A673 (cell line): Measurements from ENCODE around the gene C5orf58. TPM values are rescaled to one million over a fixed set of nuclear protein-coding genes. Genes with fewer than 3 reads are reported as not detected.

Source experiments
- BruUV-seq: library from RNA; stranded (reverse); fragments of 400-500 nt; replicated peaks from 2 replicates; lab custom pipeline; 2021; lab: Mats Ljungman, UMichigan
- CTCF ChIA-PET: fragments of 300-600 bp; sonication (Branson Sonifier 250); formaldehyde crosslinking; loops from one replicate; lab custom pipeline; 2022; ENCODE audit warnings: antibody characterized with exemption; lab: Charles Lee
- POLR2A ChIA-PET: fragments of 300-600 bp; sonication (Branson Sonifier 250); formaldehyde crosslinking; loops from one replicate; lab custom pipeline; 2022; ENCODE audit warnings: antibody characterized with exemption; ENCODE audit not compliant: low non-redundant PET; lab: Charles Lee
- DNase-seq: peaks from one replicate; pipeline ENCODE4 v3.0.0-alpha.2; 2015; ENCODE audit warnings: low spot score
- H3K27ac ChIP-seq: fragments of 200-600 bp; sonication (generic); 2 replicates; pipeline ENCODE4 v1.5.1; 2016; ENCODE audit warnings: mixed run types, low read depth, mild to moderate bottlenecking, mixed read lengths, antibody characterized with exemption, low read length; ENCODE audit not compliant: poor library complexity, severe bottlenecking
- H3K27me3 ChIP-seq: fragments of 200-600 bp; sonication (generic); replicated peaks from 2 replicates; pipeline ENCODE4 v1.6.1; 2017; ENCODE audit warnings: mixed run types, low read depth, mild to moderate bottlenecking, mixed read lengths, antibody characterized with exemption, low read length; ENCODE audit not compliant: insufficient read depth, poor library complexity
- H3K36me3 ChIP-seq: fragments of 200-600 bp; sonication (generic); 2 replicates; pipeline ENCODE4 v1.6.1; 2016; ENCODE audit warnings: mixed run types, mild to moderate bottlenecking, mixed read lengths, antibody characterized with exemption, low read length; ENCODE audit not compliant: insufficient read depth, poor library complexity, severe bottlenecking
- H3K4me1 ChIP-seq: fragments of 200-600 bp; sonication (generic); 2 replicates; pipeline ENCODE4 v1.6.1; 2017; ENCODE audit warnings: mixed run types, mild to moderate bottlenecking, mixed read lengths, antibody characterized with exemption, low read length; ENCODE audit not compliant: insufficient read depth, poor library complexity, severe bottlenecking
- H3K4me3 ChIP-seq: fragments of 200-600 bp; sonication (generic); 2 replicates; pipeline ENCODE4 v1.5.1; 2016; ENCODE audit warnings: low read depth, mixed run types, mild to moderate bottlenecking, mixed read lengths, low read length; ENCODE audit not compliant: poor library complexity, severe bottlenecking
- H3K9me3 ChIP-seq: fragments of 200-600 bp; sonication (generic); 2 replicates; pipeline ENCODE4 v1.6.1; 2016; ENCODE audit warnings: mixed run types, low read depth, mild to moderate bottlenecking, mixed read lengths, antibody characterized with exemption, low read length; ENCODE audit not compliant: poor library complexity, severe bottlenecking
- EZH2 ChIP-seq: fragments of 200-600 bp; sonication (generic); IDR thresholded peaks from 2 replicates; pipeline ENCODE4 v1.6.1; 2017; ENCODE audit warnings: borderline replicate concordance, low read depth, mild to moderate bottlenecking, mixed read lengths, antibody characterized with exemption, low read length; ENCODE audit not compliant: poor library complexity, severe bottlenecking
- intact Hi-C: fragments of 100-400 bp; cut with micrococcal nuclease; formaldehyde crosslinking; loops from one replicate; pipeline ENCODE4 v1.10.0; 2022; ENCODE audit not compliant: unreplicated experiment
- total RNA-seq: library from RNA; stranded (reverse); gene quantifications from 2 replicates; pipeline ENCODE4 v1.2.3, GENCODE V29; 2021
- TF ChIP-seq, protein P1 (sequence below): fragments of 300-800, 200-600 bp; sonication (generic); conservative IDR thresholded peaks from 2 replicates; pipeline ENCODE4 v1.5.1; 2017; ENCODE audit warnings: low read depth, mild to moderate bottlenecking, antibody characterized with exemption, low read length, moderate library complexity, mixed read lengths

C5orf58 gene
- total RNA-seq, 1 experiment from 2014 or later, result not detected

DNA sequence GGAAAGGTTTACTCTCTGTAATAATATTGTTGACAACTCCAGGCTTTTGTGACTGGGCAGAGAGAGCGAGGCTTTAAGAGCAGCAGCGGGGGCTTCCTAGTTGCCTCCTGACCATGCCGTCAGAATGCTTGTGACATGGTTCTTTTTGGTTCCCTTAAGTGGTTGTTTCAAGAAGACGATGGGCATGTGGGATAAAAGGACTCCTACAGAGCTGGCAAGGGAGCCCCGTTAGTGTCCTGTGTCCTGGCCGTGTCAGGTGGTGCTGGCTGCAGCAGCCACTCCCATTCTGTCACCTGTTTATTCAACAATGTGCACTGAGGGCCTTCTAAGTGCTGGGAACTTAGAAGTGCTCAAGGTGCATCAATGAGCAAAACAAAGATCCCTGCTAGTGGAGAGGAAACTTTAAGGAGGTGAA is 45.1 kb downstream of the C5orf58 start:
- Histone ChIP-seq H3K9me3 (no peaks in the 10 kb centered on the region), H3K27ac (no peak overlapping the region), H3K27me3 (no peaks in the 10 kb centered on the region), H3K4me3 (no peak overlapping the region), H3K36me3 (no peaks in the 10 kb centered on the region), H3K4me1 (no peaks in the 10 kb centered on the region)
- CTCF ChIA-PET, result no interaction called here
- TF ChIP-seq, protein P1, sequence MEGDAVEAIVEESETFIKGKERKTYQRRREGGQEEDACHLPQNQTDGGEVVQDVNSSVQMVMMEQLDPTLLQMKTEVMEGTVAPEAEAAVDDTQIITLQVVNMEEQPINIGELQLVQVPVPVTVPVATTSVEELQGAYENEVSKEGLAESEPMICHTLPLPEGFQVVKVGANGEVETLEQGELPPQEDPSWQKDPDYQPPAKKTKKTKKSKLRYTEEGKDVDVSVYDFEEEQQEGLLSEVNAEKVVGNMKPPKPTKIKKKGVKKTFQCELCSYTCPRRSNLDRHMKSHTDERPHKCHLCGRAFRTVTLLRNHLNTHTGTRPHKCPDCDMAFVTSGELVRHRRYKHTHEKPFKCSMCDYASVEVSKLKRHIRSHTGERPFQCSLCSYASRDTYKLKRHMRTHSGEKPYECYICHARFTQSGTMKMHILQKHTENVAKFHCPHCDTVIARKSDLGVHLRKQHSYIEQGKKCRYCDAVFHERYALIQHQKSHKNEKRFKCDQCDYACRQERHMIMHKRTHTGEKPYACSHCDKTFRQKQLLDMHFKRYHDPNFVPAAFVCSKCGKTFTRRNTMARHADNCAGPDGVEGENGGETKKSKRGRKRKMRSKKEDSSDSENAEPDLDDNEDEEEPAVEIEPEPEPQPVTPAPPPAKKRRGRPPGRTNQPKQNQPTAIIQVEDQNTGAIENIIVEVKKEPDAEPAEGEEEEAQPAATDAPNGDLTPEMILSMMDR, result no peak
- TF ChIP-seq EZH2, result no peak
- no TSS peak for BruUV-seq
- intact Hi-C loops, result no loop called here
- DNase-seq, result no peak
- POLR2A ChIA-PET, result no interaction called here

DNA sequence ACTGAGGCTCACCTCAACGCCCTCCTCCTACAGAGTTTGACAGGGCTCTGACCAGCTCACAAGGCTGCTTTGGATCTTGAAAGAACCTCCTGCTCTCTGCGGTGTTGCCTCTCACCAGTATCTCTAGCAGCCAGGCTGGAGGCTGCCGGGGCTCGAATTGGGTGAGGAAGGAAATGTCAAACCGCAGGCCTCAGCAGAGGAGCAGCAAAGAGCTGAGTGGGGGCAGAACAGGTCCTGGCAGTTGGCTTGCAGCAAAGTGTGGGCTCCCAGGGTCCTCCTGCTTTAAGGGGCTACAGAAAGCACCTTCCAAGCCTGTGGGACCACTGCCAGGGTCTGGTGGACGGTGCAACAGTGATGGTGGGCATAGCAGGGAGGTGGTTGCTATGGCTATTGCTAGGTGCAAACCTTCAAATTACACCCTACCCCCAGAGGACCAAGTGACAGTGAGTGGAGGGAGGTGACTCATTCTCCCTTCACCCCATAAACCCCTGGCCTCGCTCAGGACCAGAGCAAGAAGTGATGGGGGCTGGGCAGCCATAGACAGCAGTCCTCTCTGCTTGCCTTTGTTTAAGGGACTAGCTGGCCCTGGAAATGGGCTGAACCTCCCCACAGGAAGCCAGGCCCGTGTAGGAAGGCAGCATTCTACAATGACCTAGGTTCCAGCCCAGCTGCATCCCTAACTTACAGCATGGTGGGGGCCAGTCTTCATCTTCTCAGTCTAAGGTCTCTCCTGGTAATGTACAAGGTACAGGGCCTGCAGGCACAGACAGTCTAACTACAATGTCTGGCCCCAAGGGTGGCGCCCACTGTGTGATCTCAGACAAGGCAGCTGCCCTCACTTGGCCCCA is 46.0 kb downstream of the C5orf58 start:
- TF ChIP-seq, protein P1, result no peak
- TF ChIP-seq EZH2, result no peak
- intact Hi-C loops, result no loop called here
- H3K4me1 ChIP-seq, result no peaks in the 10 kb centered on the region
- no peak overlapping the region for H3K4me3 ChIP-seq
- CTCF ChIA-PET, result no interaction called here
- POLR2A ChIA-PET, result no interaction called here
- BruUV-seq, result no TSS peak
- H3K27me3 ChIP-seq, result no peaks in the 10 kb centered on the region
- H3K27ac ChIP-seq, result no peak overlapping the region
- no peaks in the 10 kb centered on the region for H3K9me3 ChIP-seq
- no peak for DNase-seq
- H3K36me3 ChIP-seq, result no peaks in the 10 kb centered on the region

DNA sequence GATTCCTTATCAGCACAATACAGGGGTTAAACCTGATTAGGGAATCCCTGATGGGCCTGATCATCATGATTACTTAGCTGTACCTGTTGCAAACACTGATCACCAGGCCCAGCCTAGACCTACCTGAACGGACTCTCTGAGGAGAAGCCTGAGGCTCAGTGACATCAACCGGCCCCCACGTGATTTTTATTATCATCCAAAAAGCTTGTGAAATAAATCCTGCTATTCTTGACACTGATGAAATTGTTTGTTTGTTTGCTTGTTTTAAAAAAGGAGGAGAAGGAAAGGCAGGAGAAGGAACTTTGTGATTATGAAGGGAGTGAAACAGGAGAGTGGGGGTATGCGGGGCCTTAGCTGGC is 46.7 kb downstream of the C5orf58 start:
- TF ChIP-seq EZH2, result no peak
- H3K27me3 ChIP-seq, result no peaks in the 10 kb centered on the region
- POLR2A ChIA-PET, result no interaction called here
- no peaks in the 10 kb centered on the region for H3K4me1 ChIP-seq
- no peaks in the 10 kb centered on the region for H3K36me3 ChIP-seq
- CTCF ChIA-PET, result no interaction called here
- no peak overlapping the region for H3K27ac ChIP-seq
- intact Hi-C loops, result no loop called here
- no peaks in the 10 kb centered on the region for H3K9me3 ChIP-seq
- BruUV-seq, result no TSS peak
- no peak for DNase-seq
- no peak overlapping the region for H3K4me3 ChIP-seq
